SU-DHL-6 (cell line): ENCODE data around the gene GNG7.

ENCODE experiments used
- H2AFZ ChIP-seq: fragments of 200-600 bp; sonication (generic); 2 replicates; pipeline ENCODE4 v1.6.1; 2014; ENCODE audit warnings: low read depth, mild to moderate bottlenecking, moderate library complexity, mixed read lengths, antibody characterized with exemption, low read length; ENCODE audit not compliant: severe bottlenecking
- H3F3A ChIP-seq: fragments of 200-600 bp; shearing (Covaris generic); 2 replicates; pipeline ENCODE4 v1.6.0; 2016; ENCODE audit warnings: antibody characterized with exemption, mild to moderate bottlenecking; ENCODE audit not compliant: insufficient read depth
- H3K27ac ChIP-seq: fragments of 200-600 bp; sonication (generic); 2 replicates; pipeline ENCODE4 v1.5.1; 2016; ENCODE audit warnings: low read depth, mild to moderate bottlenecking, low read length, moderate library complexity, mixed read lengths
- H3K27me3 ChIP-seq: fragments of 200-600 bp; sonication (generic), shearing (Covaris generic); 2 replicates; pipeline ENCODE4 v1.6.0; 2014; ENCODE audit warnings: mild to moderate bottlenecking, low read length
- H3K36me3 ChIP-seq: fragments of 200-600 bp; sonication (generic); 2 replicates; pipeline ENCODE4 v1.6.1; 2014; ENCODE audit warnings: mild to moderate bottlenecking, low read length, mixed read lengths
- H3K4me2 ChIP-seq: fragments of 300-600, 200-600 bp; shearing (Covaris generic), sonication (generic); 2 replicates; pipeline ENCODE4 v1.6.0; 2014; ENCODE audit warnings: low read length, low read depth, mild to moderate bottlenecking; ENCODE audit not compliant: poor library complexity, severe bottlenecking
- H3K4me3 ChIP-seq: fragments of 200-600 bp; sonication (generic); 2 replicates; pipeline ENCODE4 v1.5.1; 2014; ENCODE audit warnings: antibody characterized with exemption, low read length, mild to moderate bottlenecking, mixed read lengths; ENCODE audit not compliant: insufficient read depth, poor library complexity, severe bottlenecking
- H3K79me2 ChIP-seq: fragments of 200-600 bp; sonication (generic); 2 replicates; pipeline ENCODE4 v1.6.1; 2014; ENCODE audit warnings: mild to moderate bottlenecking, low read length, moderate library complexity; ENCODE audit not compliant: insufficient read depth
- H3K9ac ChIP-seq: fragments of 200-600 bp; sonication (generic); 2 replicates; pipeline ENCODE4 v1.7.0; 2014; ENCODE audit warnings: mild to moderate bottlenecking, low read length
- H3K9me2 ChIP-seq: fragments of 200-600 bp; sonication (generic); replicated peaks from 2 replicates; pipeline ENCODE4 v1.6.1; 2014; ENCODE audit warnings: low read length; ENCODE audit not compliant: insufficient read depth
- H3K9me3 ChIP-seq: fragments of 200-600 bp; sonication (generic); 2 replicates; pipeline ENCODE4 v1.6.1; 2014; ENCODE audit warnings: low read length, mixed read lengths; ENCODE audit not compliant: insufficient read depth
- H4K20me1 ChIP-seq: fragments of 200-600 bp; sonication (generic); 2 replicates; pipeline ENCODE4 v1.6.1; 2014; ENCODE audit warnings: low read depth, mild to moderate bottlenecking, antibody characterized with exemption, low read length, moderate library complexity, mixed read lengths
- EZH2phosphoT487 ChIP-seq: fragments of 200-600 bp; sonication (generic), shearing (Covaris generic); conservative IDR thresholded peaks from 2 replicates; pipeline ENCODE4 v1.6.1; 2018; ENCODE audit warnings: mild to moderate bottlenecking, antibody characterized with exemption, low read length, moderate library complexity, mixed read lengths
- TF ChIP-seq, protein P1 (sequence below): fragments of 200-600 bp; sonication (generic); IDR thresholded peaks from one replicate; pipeline ENCODE4 v1.5.1; 2017; ENCODE audit warnings: antibody characterized with exemption, mild to moderate bottlenecking, low read length, moderate library complexity; ENCODE audit not compliant: insufficient read depth, poor library complexity, severe bottlenecking

Gene GNG7

GRCh38 chr19:2497186-2497585 is 205.3 kb downstream of the GNG7 start:
- H4K20me1 ChIP-seq = no peaks in the 10 kb centered on the region
- H3K79me2 ChIP-seq = no peaks in the 10 kb centered on the region
- no peaks in the 10 kb centered on the region for H3K36me3 ChIP-seq
- H3K27me3 ChIP-seq = no peaks in the 10 kb centered on the region
- H3K9ac ChIP-seq = no peak overlapping the region
- no peak overlapping the region for H3K4me2 ChIP-seq
- TF ChIP-seq EZH2phosphoT487 = no peak
- TF ChIP-seq, protein P1, sequence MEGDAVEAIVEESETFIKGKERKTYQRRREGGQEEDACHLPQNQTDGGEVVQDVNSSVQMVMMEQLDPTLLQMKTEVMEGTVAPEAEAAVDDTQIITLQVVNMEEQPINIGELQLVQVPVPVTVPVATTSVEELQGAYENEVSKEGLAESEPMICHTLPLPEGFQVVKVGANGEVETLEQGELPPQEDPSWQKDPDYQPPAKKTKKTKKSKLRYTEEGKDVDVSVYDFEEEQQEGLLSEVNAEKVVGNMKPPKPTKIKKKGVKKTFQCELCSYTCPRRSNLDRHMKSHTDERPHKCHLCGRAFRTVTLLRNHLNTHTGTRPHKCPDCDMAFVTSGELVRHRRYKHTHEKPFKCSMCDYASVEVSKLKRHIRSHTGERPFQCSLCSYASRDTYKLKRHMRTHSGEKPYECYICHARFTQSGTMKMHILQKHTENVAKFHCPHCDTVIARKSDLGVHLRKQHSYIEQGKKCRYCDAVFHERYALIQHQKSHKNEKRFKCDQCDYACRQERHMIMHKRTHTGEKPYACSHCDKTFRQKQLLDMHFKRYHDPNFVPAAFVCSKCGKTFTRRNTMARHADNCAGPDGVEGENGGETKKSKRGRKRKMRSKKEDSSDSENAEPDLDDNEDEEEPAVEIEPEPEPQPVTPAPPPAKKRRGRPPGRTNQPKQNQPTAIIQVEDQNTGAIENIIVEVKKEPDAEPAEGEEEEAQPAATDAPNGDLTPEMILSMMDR = no peak
- no peaks in the 10 kb centered on the region for H3K9me2 ChIP-seq
- H3K27ac ChIP-seq = no peak overlapping the region
- H2AFZ ChIP-seq = no peak overlapping the region
- H3F3A ChIP-seq = peaks cover 11% of the 10 kb centered on the region
- H3K9me3 ChIP-seq = no peaks in the 10 kb centered on the region
- H3K4me3 ChIP-seq = no peak overlapping the region

GRCh38 chr19:2495651-2496316 is 206.7 kb downstream of the GNG7 start:
- H3K79me2 ChIP-seq = no peaks in the 10 kb centered on the region

GRCh38 chr19:2495130-2495641 is 207.3 kb downstream of the GNG7 start:
- Histone ChIP-seq H4K20me1 (no peaks in the 10 kb centered on the region), H3K9me3 (no peaks in the 10 kb centered on the region), H3K79me2 (no peaks in the 10 kb centered on the region), H3K27ac (no peak overlapping the region), H3K36me3 (no peaks in the 10 kb centered on the region), H3K9me2 (no peaks in the 10 kb centered on the region), H3K4me2 (peak overlapping the region; percentile 50), H3F3A (peaks cover 20% of the 10 kb centered on the region), H3K27me3 (no peaks in the 10 kb centered on the region), H3K9ac (peak overlapping the region; percentile 41), H3K4me3 (peak overlapping the region; percentile 38), H2AFZ (peak overlapping the region; percentile 37)
- TF ChIP-seq, protein P1 = no peak
- no peak for TF ChIP-seq EZH2phosphoT487

More at GRCh38 chr19:2495651-2496316, 206.7 kb downstream of the GNG7 start:
- Histone ChIP-seq H3K27me3 (no peaks in the 10 kb centered on the region), H3K9me2 (no peaks in the 10 kb centered on the region), H3K9ac (no peak overlapping the region), H3F3A (peaks cover 18% of the 10 kb centered on the region), H3K9me3 (no peaks in the 10 kb centered on the region), H3K4me2 (no peak overlapping the region), H4K20me1 (no peaks in the 10 kb centered on the region), H3K4me3 (no peak overlapping the region), H3K36me3 (no peaks in the 10 kb centered on the region), H3K27ac (no peak overlapping the region), H2AFZ (no peak overlapping the region)
- TF ChIP-seq EZH2phosphoT487 = no peak
- TF ChIP-seq, protein P1 = no peak
